Stomach (tissue), 19 donors: ENCODE data around the gene CELF4. TPM values are rescaled to one million over a fixed set of nuclear protein-coding genes. Genes with fewer than 3 reads are reported as not detected.

Source experiments
- DNase-seq, 2 donors: peaks; one replicate each; pipeline versions ENCODE4 v3.0.0 to v3.0.0-alpha.2; 2013 to 2019
- H3K27ac ChIP-seq, 5 donors: fragments of 200-600 bp in 4 of 5; sonication (generic) in 4 of 5; one replicate each; pipeline ENCODE4 v1.5.1; 2013 to 2019; ENCODE audit warnings: mild to moderate bottlenecking in 1 of 5, moderate library complexity in 1 of 5
- H3K27me3 ChIP-seq, 3 donors: fragments of 200-600 bp; sonication (generic); one replicate each; pipeline ENCODE4 v1.5.1; 2017 to 2019; ENCODE audit warnings: mixed run types in 1 of 3
- H3K36me3 ChIP-seq, 4 donors: fragments of 200-600 bp; sonication (generic); 1 replicate in 3 of 4; 2 replicates in 1 of 4; pipeline ENCODE4 v1.5.1; 2016 to 2019
- H3K4me1 ChIP-seq, 4 donors: fragments of 200-600 bp; sonication (generic); one replicate each; pipeline ENCODE4 v1.5.1; 2016 to 2019
- H3K4me3 ChIP-seq, 4 donors: fragments of 200-600 bp; sonication (generic) in 3 of 4; one replicate each; pipeline ENCODE4 v1.5.1; 2016 to 2019; ENCODE audit warnings: mild to moderate bottlenecking in 1 of 4
- H3K9me3 ChIP-seq, 4 donors: fragments of 200-600 bp; sonication (generic); one replicate each; pipeline ENCODE4 v1.5.1; 2016 to 2019
- CTCF ChIP-seq, 7 experiments: fragments of 450-650 bp in 4 of 7; fragments of 200-600 bp in 3 of 7; sonication (generic) in 3 of 7; IDR thresholded peaks; one replicate each; pipeline ENCODE4 v1.5.1; 2016 to 2019; ENCODE audit warnings: antibody characterized with exemption in 7 of 7, control low read depth in 2 of 7, mild to moderate bottlenecking in 1 of 7
- EP300 ChIP-seq: sonication (generic); formaldehyde crosslinking; IDR thresholded peaks from one replicate; pipeline ENCODE4 v1.6.1; 2017; ENCODE audit warnings: antibody characterized with exemption
- POLR2A ChIP-seq, 4 donors: fragments of 450-650 bp; IDR thresholded peaks; one replicate each; pipeline ENCODE4 v1.6.1; 2016; ENCODE audit warnings: antibody characterized with exemption in 4 of 4, control low read depth in 2 of 4, mild to moderate bottlenecking in 1 of 4, moderate library complexity in 1 of 4
- POLR2AphosphoS5 ChIP-seq, 3 donors: sonication (generic); formaldehyde crosslinking; IDR thresholded peaks; one replicate each; pipeline ENCODE4 v1.6.1; 2016; ENCODE audit warnings: antibody characterized with exemption in 3 of 3
- WGBS, 5 donors: extraction: QIAGEN DNeasy Blood & Tissue Kit in 3 of 5; methylation state at CpG; one replicate each; pipeline versions ENCODE4 v1.1.5 to v1.1.7; 2013 to 2018; 5-methylcytosine and 5-hydroxymethylcytosine counted together
- intact Hi-C: fragments of 100-400 bp; cut with DNase I; formaldehyde crosslinking; loops from one replicate; pipeline ENCODE4 v1.15.1; 2023; ENCODE audit warnings: low total_unique reads
- long read RNA-seq, 10 donors: transcript quantifications; one replicate each; lab custom pipeline, GENCODE V29; 2026
- polyA plus RNA-seq, 3 donors: library from polyadenylated mRNA; stranded (reverse); fragments of 200-250 nt; gene quantifications; one replicate each; pipeline ENCODE4 v1.2.3, GENCODE V29; 2013
- total RNA-seq, 5 donors: library from RNA; depleted of rRNA; stranded (reverse); fragments of >200 nt; gene quantifications; one replicate each; pipeline versions ENCODE4 v1.1.0 to v1.2.3, GENCODE V29; 2014 to 2016
- donor health status: healthy with polysubstance abuse.
- donor health status: Bipolar disorder and iron deficiency.
- donor health status: healthy.

CELF4 gene
- total RNA-seq (1 to 10 TPM in 3 of 5 donors, not detected in 2; 1.2 to 2.4 (median 1.6) TPM), polyA plus RNA-seq (1 to 10 TPM in 2 of 3 donors, under 1 TPM in 1; 0.93 to 2.4 (median 2.0) TPM)
- long read RNA-seq, donor 1: 0 reads
- long read RNA-seq, donor 2: 0 reads
- long read RNA-seq, donor 3, partial matches to known transcripts: 0 of 1 reads
- long read RNA-seq, donor 3, other reads (novel, unspliced or antisense): 0 of 1 reads
- long read RNA-seq, donor 4: 0 reads
- long read RNA-seq, donor 5, full-length matches to known transcripts: 3 of 3 reads
- long read RNA-seq, donor 5, partial matches to known transcripts: 0 of 3 reads
- long read RNA-seq, donor 5, other reads (novel, unspliced or antisense): 0 of 3 reads
- long read RNA-seq, donor 6, partial matches to known transcripts: 6 of 6 reads
- long read RNA-seq, donor 6, other reads (novel, unspliced or antisense): 0 of 6 reads
- long read RNA-seq, donor 7, full-length matches to known transcripts: 2 of 2 reads
- long read RNA-seq, donor 7, partial matches to known transcripts: 0 of 2 reads
- long read RNA-seq, donor 7, other reads (novel, unspliced or antisense): 0 of 2 reads
- long read RNA-seq, donor 8, partial matches to known transcripts: 0 of 2 reads
- long read RNA-seq, donor 8, other reads (novel, unspliced or antisense): 0 of 2 reads
- long read RNA-seq, donor 9, partial matches to known transcripts: 0 of 4 reads
- long read RNA-seq, donor 9, other reads (novel, unspliced or antisense): 0 of 4 reads
- long read RNA-seq, donor 10, partial matches to known transcripts: 0 of 2 reads
- long read RNA-seq, donor 10, other reads (novel, unspliced or antisense): 0 of 2 reads

GRCh38 chr18:37565101-37565976, at the start of gene CELF4:
TSS of gene CELF4 (minus strand) at chr18:37565798.
- Histone ChIP-seq H3K9me3 (no peaks in the 10 kb centered on the region), H3K27ac (peak within 1 kb of the TSS in 2 of 5 donors; percentile 13 to 29), H3K4me1 (peaks cover 23 to 32% (median 28%) of the 10 kb centered on the region in 4 donors), H3K27me3 (peaks cover 17 to 93% (median 57%) of the 10 kb centered on the region in 3 donors), H3K4me3 (peak within 1 kb of the TSS; percentile 51 to 71 (median 60)), H3K36me3 (no peaks in the 10 kb centered on the region)
- TF ChIP-seq POLR2AphosphoS5 (IDR thresholded peaks at IDR 0.05): no peak
- TF ChIP-seq CTCF (IDR thresholded peaks at IDR 0.05): no peak
- TF ChIP-seq EP300: no peak
- no peak for TF ChIP-seq POLR2A (IDR thresholded peaks at IDR 0.05)
- WGBS, 5 donors: 2 to 5% (median 3%) methylated on average over 56 to 62 of the region's 62 CpGs
- intact Hi-C loops: no loop called here
- peak in 1 of 2 donors; percentile 59 for DNase-seq

GRCh38 chr18:37613253-37613565, 47.6 kb upstream of the CELF4 start:
- WGBS, 5 donors: 59 to 88% (median 72%) methylated on average over 1 of the region's 1 CpG
- no peaks in the 10 kb centered on the region for H3K36me3 ChIP-seq
- DNase-seq: peak in 1 of 2 donors; percentile 9
- peaks cover 0 to 6% (median 0%) of the 10 kb centered on the region in 4 donors for H3K9me3 ChIP-seq
- TF ChIP-seq CTCF (IDR thresholded peaks at IDR 0.05) (no peak), POLR2A (IDR thresholded peaks at IDR 0.05) (no peak), EP300 (no peak), POLR2AphosphoS5 (IDR thresholded peaks at IDR 0.05) (no peak)
- no peak overlapping the region for H3K4me3 ChIP-seq
- H3K27ac ChIP-seq: no peak overlapping the region
- no peaks in the 10 kb centered on the region for H3K27me3 ChIP-seq
- H3K4me1 ChIP-seq: no peaks in the 10 kb centered on the region
- intact Hi-C loops: no loop called here

DNA sequence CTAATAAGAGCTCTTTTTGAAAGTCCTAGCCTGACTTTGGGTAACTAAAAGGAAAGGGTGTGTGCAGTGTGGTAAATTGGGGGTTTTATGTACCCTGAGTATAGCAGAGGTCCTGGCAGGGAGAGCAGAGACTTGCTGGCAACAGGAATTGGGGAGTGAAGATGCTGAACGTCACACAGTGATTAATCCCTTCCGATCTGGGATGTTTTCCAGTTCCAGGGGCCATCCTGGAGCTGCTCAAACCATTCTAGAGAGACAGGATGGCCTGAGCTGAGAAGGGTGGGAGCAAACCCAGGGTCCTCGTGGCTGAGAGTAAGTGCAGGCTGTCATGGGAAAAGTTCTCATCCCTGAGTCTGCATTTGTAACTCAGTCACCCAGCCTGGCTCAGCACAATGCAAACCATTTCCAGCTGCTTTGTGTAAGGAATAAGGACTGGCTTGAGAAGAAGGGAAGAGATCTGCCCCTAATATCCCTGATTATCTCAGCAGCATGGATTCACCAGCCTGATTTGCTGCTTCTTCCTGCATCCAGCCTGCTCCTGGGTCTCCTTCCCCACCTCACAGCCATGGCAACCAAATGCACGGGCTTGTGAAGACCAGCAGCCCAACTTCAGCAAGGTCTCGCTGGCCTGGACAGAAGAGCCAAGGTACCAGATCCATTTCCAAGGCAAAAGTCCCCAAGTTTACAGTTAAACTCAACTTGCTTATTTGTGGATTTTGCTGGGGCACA, 47.1 kb upstream of the CELF4 start:
- Histone ChIP-seq H3K4me3 (no peak overlapping the region), H3K36me3 (no peaks in the 10 kb centered on the region), H3K27me3 (no peaks in the 10 kb centered on the region), H3K4me1 (no peaks in the 10 kb centered on the region), H3K27ac (no peak overlapping the region), H3K9me3 (peaks cover 0 to 4% (median 0%) of the 10 kb centered on the region in 4 donors)
- TF ChIP-seq EP300 (no peak), CTCF (IDR thresholded peaks at IDR 0.05) (no peak), POLR2AphosphoS5 (IDR thresholded peaks at IDR 0.05) (no peak), POLR2A (IDR thresholded peaks at IDR 0.05) (no peak)
- 32 to 70% (median 48%) methylated on average over 5 of the region's 5 CpGs for WGBS, 5 donors
- intact Hi-C loops: no loop called here
- peak in 1 of 2 donors; percentile 62 for DNase-seq
